GM13977 (cell line): ENCODE measurements around the gene CRB3.

Experiments used
- DNase-seq: peaks from one replicate; pipeline ENCODE4 v3.0.0; 2012; ENCODE audit warnings: low spot score
- in situ Hi-C: fragments of 300-500 bp; cut with MboI; formaldehyde crosslinking; loops from one replicate; pipeline ENCODE4 v1.12.0; 2022; ENCODE audit warnings: low sequenced_read_pairs, low pct_unique_long_range_greater_than_20kb, mixed read lengths, inconsistent platforms; ENCODE audit not compliant: unreplicated experiment
- TF ChIP-seq, protein P1 (sequence below): IDR thresholded peaks from 2 replicates; pipeline ENCODE4 v1.5.1; 2012; ENCODE audit warnings: mild to moderate bottlenecking, control low read depth; ENCODE audit not compliant: insufficient read depth; ENCODE audit errors: extremely low read depth, missing control alignments

The CRB3 gene

DNA sequence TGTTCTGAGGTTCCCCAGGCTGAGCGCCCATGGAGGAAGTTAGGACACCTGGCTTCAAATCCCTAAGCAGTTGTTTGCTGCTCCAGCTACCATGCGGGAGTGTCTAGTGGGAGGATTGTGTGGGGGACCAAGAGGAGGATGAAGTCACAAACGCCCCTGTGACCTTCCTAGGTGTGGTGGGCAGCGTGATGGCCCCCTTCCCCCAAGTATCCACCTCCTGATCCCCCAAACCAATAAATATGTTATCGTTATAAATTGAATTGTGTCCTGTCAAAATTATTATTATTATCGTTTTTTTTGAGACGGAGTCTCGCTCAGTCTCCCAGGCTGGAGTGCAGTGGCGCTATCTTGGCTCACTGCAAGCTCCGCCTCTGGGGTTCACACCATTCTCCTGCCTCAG is 30.4 kb upstream of the CRB3 start, which contains the start of gene SLC25A41:
TSS of gene SLC25A41 (minus strand) at position 101 of the 400 bp plus-strand sequence. CDS start at position 31, 70 bp downstream.
- TF ChIP-seq, protein P1, sequence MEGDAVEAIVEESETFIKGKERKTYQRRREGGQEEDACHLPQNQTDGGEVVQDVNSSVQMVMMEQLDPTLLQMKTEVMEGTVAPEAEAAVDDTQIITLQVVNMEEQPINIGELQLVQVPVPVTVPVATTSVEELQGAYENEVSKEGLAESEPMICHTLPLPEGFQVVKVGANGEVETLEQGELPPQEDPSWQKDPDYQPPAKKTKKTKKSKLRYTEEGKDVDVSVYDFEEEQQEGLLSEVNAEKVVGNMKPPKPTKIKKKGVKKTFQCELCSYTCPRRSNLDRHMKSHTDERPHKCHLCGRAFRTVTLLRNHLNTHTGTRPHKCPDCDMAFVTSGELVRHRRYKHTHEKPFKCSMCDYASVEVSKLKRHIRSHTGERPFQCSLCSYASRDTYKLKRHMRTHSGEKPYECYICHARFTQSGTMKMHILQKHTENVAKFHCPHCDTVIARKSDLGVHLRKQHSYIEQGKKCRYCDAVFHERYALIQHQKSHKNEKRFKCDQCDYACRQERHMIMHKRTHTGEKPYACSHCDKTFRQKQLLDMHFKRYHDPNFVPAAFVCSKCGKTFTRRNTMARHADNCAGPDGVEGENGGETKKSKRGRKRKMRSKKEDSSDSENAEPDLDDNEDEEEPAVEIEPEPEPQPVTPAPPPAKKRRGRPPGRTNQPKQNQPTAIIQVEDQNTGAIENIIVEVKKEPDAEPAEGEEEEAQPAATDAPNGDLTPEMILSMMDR = no peak
- in situ Hi-C loops = no loop called here
- no peak for DNase-seq

DNA sequence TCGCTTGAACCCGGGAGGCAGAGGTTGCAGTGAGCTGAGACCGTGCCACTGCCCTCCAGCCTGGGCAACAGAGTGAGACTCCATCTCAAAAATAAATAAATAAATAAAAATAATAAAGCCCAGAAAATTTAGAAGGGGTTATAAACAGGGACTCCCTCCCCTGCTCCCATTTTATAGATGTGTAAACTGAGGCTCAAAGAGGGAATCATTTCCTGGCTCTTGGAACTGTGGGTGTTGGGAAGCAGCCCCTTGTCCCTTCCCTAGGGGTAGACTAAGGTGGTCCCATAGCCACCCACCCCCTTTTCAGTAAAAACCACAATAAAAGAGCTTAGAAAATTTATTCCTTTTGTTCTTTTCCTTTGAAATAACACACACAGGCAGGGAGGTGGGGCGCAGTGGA is 24.3 kb upstream of the CRB3 start:
- TF ChIP-seq, protein P1 = no peak
- DNase-seq = no peak
- in situ Hi-C loops = no loop called here

DNA sequence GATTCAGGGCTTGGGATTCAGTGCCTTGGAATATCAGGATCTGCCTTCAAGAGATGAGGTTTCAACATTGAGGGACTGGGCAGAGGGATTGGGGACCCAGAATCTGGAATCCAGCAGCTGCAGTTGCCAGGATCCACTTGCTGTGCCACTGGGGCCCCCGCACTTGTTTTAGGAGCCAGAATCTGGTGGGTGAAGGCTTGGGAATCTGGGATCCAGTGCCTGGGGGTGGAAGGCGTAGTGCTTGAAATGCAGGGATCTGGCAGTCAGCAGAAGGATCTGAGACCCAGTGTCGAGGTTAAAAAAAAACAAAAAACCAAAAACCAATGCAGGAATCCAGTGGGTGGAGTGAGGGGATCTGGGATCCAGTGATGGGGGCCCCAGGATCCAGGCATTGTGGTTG is 23.2 kb upstream of the CRB3 start:
- TF ChIP-seq, protein P1 = no peak
- in situ Hi-C loops = no loop called here
- DNase-seq = no peak

DNA sequence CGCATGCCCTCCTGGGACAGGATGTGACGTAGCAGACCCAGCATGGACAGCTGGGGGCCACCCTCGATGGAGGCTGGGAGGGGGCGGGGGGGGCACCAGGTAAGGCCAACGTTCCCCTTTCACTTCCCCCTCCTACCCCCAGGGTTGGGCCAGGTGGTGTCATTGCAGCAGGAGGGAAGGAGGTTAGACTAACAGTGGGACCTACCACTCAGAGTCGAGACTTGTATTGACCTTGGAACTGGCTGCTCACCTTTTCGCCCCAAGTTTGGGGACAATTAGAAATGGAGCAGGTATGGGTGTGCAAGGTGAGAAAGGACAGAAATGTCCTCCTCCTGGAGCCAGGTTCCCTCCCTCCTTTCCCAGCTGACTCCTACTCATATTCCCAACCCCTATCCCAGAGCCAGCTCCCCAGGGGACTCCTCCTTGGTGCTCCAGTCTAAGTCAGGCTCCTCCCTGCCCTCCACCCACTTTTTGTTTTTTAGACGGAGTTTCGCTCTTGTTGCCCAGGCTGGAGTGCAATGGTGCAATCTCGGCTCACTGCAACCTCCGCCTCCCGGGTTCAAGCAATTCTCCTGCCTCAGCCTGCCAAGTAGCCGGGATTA is 21.9 kb upstream of the CRB3 start:
- DNase-seq = no peak
- TF ChIP-seq, protein P1 = no peak
- in situ Hi-C loops = no loop called here

DNA sequence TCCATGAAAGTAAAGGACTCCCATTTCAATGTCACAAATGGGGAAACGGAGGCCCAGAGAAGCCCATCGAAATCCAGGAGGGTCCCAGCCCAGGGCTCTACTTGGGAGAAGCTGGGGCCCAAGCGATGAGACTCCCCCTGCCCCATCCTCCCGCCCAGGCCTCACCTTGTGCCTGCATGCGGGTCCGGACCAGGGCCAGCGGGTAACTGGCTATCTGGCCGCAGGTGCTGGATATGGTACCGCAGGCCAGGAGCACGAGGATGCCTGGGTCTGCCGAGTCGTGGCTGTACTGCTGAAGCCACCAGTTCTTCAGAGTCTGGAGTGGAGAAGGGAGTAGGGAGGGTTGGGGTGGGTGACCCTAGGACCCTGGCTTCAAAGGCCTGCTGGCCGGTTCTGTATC is 20.1 kb upstream of the CRB3 start:
- TF ChIP-seq, protein P1 = no peak
- DNase-seq = no peak
- in situ Hi-C loops = no loop called here

DNA sequence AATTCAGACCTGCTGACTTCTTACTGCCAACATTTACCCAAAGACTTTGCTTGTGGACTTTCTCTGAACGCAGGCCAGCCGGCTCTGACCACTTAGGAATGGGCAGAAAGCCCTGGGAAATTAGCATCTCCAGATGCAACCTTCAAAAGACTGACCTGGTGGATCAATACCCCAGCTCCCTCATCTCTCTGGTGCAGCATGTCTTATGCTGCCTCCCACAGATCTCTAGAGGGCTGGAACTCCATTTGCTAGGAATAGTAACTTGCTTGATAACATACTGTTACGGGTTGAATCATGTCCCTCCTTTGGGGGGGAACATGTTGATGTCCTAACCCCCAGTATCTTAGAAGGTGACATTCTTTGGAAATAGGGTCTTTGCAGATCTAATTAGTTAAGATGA is 17.6 kb upstream of the CRB3 start:
- no peak for DNase-seq
- in situ Hi-C loops = no loop called here
- TF ChIP-seq, protein P1 = no peak
